ENCODE measurements around the gene KCNAB3.

- no peak for TF ChIP-seq POLR2A (IDR thresholded peaks at IDR 0.05)
- TF ChIP-seq, protein P1, sequence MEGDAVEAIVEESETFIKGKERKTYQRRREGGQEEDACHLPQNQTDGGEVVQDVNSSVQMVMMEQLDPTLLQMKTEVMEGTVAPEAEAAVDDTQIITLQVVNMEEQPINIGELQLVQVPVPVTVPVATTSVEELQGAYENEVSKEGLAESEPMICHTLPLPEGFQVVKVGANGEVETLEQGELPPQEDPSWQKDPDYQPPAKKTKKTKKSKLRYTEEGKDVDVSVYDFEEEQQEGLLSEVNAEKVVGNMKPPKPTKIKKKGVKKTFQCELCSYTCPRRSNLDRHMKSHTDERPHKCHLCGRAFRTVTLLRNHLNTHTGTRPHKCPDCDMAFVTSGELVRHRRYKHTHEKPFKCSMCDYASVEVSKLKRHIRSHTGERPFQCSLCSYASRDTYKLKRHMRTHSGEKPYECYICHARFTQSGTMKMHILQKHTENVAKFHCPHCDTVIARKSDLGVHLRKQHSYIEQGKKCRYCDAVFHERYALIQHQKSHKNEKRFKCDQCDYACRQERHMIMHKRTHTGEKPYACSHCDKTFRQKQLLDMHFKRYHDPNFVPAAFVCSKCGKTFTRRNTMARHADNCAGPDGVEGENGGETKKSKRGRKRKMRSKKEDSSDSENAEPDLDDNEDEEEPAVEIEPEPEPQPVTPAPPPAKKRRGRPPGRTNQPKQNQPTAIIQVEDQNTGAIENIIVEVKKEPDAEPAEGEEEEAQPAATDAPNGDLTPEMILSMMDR (IDR thresholded peaks at IDR 0.05), result no peak
These were observed 47.0 kb downstream of the KCNAB3 start for GRCh38 chr17:7882629-7883028.

Data from lower leg skin (tissue), 3 donors.